HG03520 (cell line): ENCODE data around the gene ADAM12.
"Not testable (repeated sequence)": the region's sequence is repeated elsewhere in the genome, so short reads cannot be mapped to it uniquely, and the experiment has no call there.

Experiments used
- ATAC-seq: cut with Tn5 transposase; IDR thresholded peaks from one replicate; pipeline ENCODE4 v1.9.1; 2021; ENCODE audit warnings: mild to moderate bottlenecking, moderate library complexity; ENCODE audit not compliant: unreplicated experiment

ADAM12 gene

GRCh38 chr10:126375926-126376554 is 12.2 kb downstream of the ADAM12 start:
- no peak for ATAC-seq

- no peak for ATAC-seq
Observed at GRCh38 chr10:126375299-126375698, 13.0 kb downstream of the ADAM12 start.

GRCh38 chr10:126374435-126374834 is 13.8 kb downstream of the ADAM12 start:
- ATAC-seq: no peak

- no peak for ATAC-seq
Observed at GRCh38 chr10:126373972-126374371, 14.3 kb downstream of the ADAM12 start.

- ATAC-seq: no peak
Observed at GRCh38 chr10:126373147-126373546, 15.1 kb downstream of the ADAM12 start.

- ATAC-seq: no peak
Observed at GRCh38 chr10:126372396-126372795, 15.9 kb downstream of the ADAM12 start.

GRCh38 chr10:126369125-126369710 is 19.1 kb downstream of the ADAM12 start:
- no peak for ATAC-seq

- ATAC-seq: no peak
Observed at GRCh38 chr10:126357169-126357568, 31.1 kb downstream of the ADAM12 start.

GRCh38 chr10:126353666-126354065 is 34.6 kb downstream of the ADAM12 start:
- no peak for ATAC-seq

- ATAC-seq: no peak
Observed at GRCh38 chr10:126352453-126352852, 35.8 kb downstream of the ADAM12 start.

- ATAC-seq: no peak
Observed at GRCh38 chr10:126351021-126351420, 37.3 kb downstream of the ADAM12 start.

GRCh38 chr10:126350216-126350992 is 37.9 kb downstream of the ADAM12 start:
- no peak for ATAC-seq

GRCh38 chr10:126349676-126350075 is 38.6 kb downstream of the ADAM12 start:
- no peak for ATAC-seq

GRCh38 chr10:126349101-126349500 is 39.2 kb downstream of the ADAM12 start:
- ATAC-seq: no peak

GRCh38 chr10:126343496-126343895 is 44.8 kb downstream of the ADAM12 start:
- not testable (repeated sequence) for ATAC-seq

- ATAC-seq: no peak
Observed at GRCh38 chr10:126342680-126343079, 45.6 kb downstream of the ADAM12 start.

- ATAC-seq: no peak
Observed at GRCh38 chr10:126341491-126341890, 46.8 kb downstream of the ADAM12 start.

- ATAC-seq: no peak
Observed at GRCh38 chr10:126337251-126337810, 50.9 kb downstream of the ADAM12 start.

GRCh38 chr10:126336801-126337200 is 51.5 kb downstream of the ADAM12 start:
- ATAC-seq: no peak

- ATAC-seq: no peak
Observed at GRCh38 chr10:126334272-126334671, 54.0 kb downstream of the ADAM12 start.

- ATAC-seq: no peak
Observed at GRCh38 chr10:126332576-126332975, 55.7 kb downstream of the ADAM12 start.

- ATAC-seq: no peak
Observed at GRCh38 chr10:126331101-126331500, 57.2 kb downstream of the ADAM12 start.
